22Rv1 (cell line): ENCODE measurements around the gene FYN.

ENCODE experiments used
- CTCF ChIP-seq: fragments of 450-650 bp; IDR thresholded peaks from 2 replicates; pipeline ENCODE4 v1.5.1; 2017; ENCODE audit warnings: mild to moderate bottlenecking
- ZFX ChIP-seq: fragments of 450-650 bp; IDR thresholded peaks from 2 replicates; pipeline ENCODE4 v1.6.1; 2017; ENCODE audit warnings: antibody characterized with exemption, borderline replicate concordance

GRCh38 chr6:111849298-111849697 is 24.0 kb downstream of the FYN start:
- TF ChIP-seq CTCF (no peak), ZFX (no peak)
